Breast epithelium (tissue), 3 donors: ENCODE results near the gene ADPRH.

ENCODE experiments used
- POLR2A ChIP-seq: fragments of 450-650 bp; IDR thresholded peaks from one replicate; pipeline ENCODE4 v1.6.1; 2016; ENCODE audit warnings: antibody characterized with exemption, mild to moderate bottlenecking, moderate library complexity
- TF ChIP-seq, protein P1 (sequence below), 3 donors: fragments of 450-650 bp; IDR thresholded peaks; one replicate each; pipeline ENCODE4 v1.5.1; 2016 to 2017; ENCODE audit warnings: antibody characterized with exemption in 3 of 3, mild to moderate bottlenecking in 3 of 3, moderate library complexity in 3 of 3

GRCh38 chr3:119597548-119598288, 18.4 kb downstream of the ADPRH start, which contains the start of gene PLA1A:
- TF ChIP-seq, protein P1, sequence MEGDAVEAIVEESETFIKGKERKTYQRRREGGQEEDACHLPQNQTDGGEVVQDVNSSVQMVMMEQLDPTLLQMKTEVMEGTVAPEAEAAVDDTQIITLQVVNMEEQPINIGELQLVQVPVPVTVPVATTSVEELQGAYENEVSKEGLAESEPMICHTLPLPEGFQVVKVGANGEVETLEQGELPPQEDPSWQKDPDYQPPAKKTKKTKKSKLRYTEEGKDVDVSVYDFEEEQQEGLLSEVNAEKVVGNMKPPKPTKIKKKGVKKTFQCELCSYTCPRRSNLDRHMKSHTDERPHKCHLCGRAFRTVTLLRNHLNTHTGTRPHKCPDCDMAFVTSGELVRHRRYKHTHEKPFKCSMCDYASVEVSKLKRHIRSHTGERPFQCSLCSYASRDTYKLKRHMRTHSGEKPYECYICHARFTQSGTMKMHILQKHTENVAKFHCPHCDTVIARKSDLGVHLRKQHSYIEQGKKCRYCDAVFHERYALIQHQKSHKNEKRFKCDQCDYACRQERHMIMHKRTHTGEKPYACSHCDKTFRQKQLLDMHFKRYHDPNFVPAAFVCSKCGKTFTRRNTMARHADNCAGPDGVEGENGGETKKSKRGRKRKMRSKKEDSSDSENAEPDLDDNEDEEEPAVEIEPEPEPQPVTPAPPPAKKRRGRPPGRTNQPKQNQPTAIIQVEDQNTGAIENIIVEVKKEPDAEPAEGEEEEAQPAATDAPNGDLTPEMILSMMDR (IDR thresholded peaks at IDR 0.05), result no peak
- TF ChIP-seq POLR2A, result no peak
